WTC11 (cell line): Measurements from ENCODE around the gene UGGT2.

Source experiments
- CTCF ChIP-seq: fragments of 200-600 bp; IDR thresholded peaks from 2 replicates; pipeline ENCODE4 v1.8.0; 2022; ENCODE audit warnings: antibody characterized with exemption
- FOXJ3 ChIP-seq: sonication (generic); formaldehyde crosslinking; IDR thresholded peaks from 2 replicates; pipeline ENCODE4 v1.9.0; 2021; ENCODE audit warnings: missing genetic modification reagents, mild to moderate bottlenecking, borderline replicate concordance
- FOXK1 ChIP-seq: sonication (generic); formaldehyde crosslinking; IDR thresholded peaks from 2 replicates; pipeline ENCODE4 v1.8.0; 2022; ENCODE audit warnings: mild to moderate bottlenecking, moderate library complexity, missing genetic modification reagents
- FOXP1 ChIP-seq: sonication (generic); formaldehyde crosslinking; IDR thresholded peaks from 2 replicates; pipeline ENCODE4 v1.8.0; 2022; ENCODE audit warnings: missing genetic modification reagents, mild to moderate bottlenecking, moderate library complexity, borderline replicate concordance
- TEAD4 ChIP-seq: sonication (generic); formaldehyde crosslinking; IDR thresholded peaks from 2 replicates; pipeline ENCODE4 v1.8.0; 2022; ENCODE audit warnings: mild to moderate bottlenecking, missing genetic modification reagents
- TP53 ChIP-seq: sonication (generic); formaldehyde crosslinking; IDR thresholded peaks from 2 replicates; pipeline ENCODE4 v1.8.1; 2023; ENCODE audit warnings: mild to moderate bottlenecking, missing genetic modification reagents
- USF2 ChIP-seq: sonication (generic); formaldehyde crosslinking; IDR thresholded peaks from 2 replicates; pipeline ENCODE4 v1.8.1; 2023; ENCODE audit warnings: mild to moderate bottlenecking, missing genetic modification reagents, moderate library complexity

- TF ChIP-seq TP53 (CRISPR knock-in tag) (no peak), CTCF (no peak), FOXK1 (CRISPR knock-in tag) (no peak), USF2 (CRISPR knock-in tag) (no peak), TEAD4 (no peak), FOXJ3 (CRISPR knock-in tag) (no peak), FOXP1 (CRISPR knock-in tag) (no peak)
Observed at GRCh38 chr13:95929430-95929829, 123.8 kb downstream of the UGGT2 start.
